Stimulated activated CD8-positive, alpha-beta memory T cell treated with anti-CD3 and anti-CD28 coated beads, Interleukin-12 subunit alpha, Interleukin-12 subunit beta, amount 100 ng/mL, for 24 hours (primary cell): ENCODE results near the gene C19orf81.
"Not testable (repeated sequence)": the region's sequence is repeated elsewhere in the genome, so short reads cannot be mapped to it uniquely, and the experiment has no call there.

ENCODE experiments used
- DNase-seq: peaks from one replicate; pipeline ENCODE4 v3.0.0-alpha.2; 2020; ENCODE audit errors: extremely low read depth

Gene C19orf81

DNA sequence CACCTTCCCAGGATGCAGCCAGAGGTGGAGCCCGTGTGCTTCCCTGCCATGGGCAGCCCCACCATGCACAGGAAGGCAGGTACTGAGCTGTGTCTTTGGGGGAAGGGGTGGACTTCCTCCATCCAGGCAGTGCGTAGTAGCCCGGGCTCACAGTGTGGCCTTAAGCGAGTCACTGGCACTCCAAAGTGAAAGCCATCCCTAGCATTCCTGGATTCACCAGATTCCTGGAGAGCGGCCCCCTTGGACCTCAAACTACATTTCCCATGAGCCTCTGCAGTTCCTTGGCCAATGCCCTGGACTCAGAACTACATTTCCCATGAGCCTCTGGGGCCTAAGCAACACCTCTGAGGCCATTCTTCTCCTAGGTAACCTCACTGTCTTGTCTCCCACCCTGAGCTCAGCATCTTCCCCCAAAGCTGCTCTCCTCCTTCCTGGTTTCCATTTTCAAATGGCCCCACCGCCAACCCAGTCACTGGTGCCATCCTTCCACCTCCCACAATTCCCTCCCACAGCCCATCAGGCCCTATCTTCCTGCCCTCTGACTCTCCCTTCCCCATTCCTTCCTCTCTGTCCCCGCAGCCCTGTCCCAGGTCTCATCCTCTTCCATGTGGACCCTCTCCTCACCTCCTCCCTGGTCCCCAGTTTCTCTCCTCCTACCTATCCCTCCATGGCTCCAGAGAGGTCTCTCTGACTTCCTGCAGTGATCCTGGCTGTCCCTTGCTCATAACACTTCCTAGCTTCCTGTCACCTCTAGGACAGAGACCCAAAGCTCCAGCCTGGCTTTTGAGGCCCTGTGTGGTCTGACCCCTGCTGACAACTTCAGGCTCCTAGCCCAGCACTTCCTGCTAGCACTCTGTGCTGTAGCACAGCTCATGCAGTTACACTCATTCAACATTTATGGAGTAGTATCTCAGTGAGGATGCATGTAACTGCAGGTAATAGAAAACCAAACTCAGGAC, at the start of gene C19orf81:
C19orf81 (plus strand) TSS at position 13 of the 959 bp plus-strand sequence; CDS start at position 13, 0 bp downstream.
- no peak for DNase-seq

DNA sequence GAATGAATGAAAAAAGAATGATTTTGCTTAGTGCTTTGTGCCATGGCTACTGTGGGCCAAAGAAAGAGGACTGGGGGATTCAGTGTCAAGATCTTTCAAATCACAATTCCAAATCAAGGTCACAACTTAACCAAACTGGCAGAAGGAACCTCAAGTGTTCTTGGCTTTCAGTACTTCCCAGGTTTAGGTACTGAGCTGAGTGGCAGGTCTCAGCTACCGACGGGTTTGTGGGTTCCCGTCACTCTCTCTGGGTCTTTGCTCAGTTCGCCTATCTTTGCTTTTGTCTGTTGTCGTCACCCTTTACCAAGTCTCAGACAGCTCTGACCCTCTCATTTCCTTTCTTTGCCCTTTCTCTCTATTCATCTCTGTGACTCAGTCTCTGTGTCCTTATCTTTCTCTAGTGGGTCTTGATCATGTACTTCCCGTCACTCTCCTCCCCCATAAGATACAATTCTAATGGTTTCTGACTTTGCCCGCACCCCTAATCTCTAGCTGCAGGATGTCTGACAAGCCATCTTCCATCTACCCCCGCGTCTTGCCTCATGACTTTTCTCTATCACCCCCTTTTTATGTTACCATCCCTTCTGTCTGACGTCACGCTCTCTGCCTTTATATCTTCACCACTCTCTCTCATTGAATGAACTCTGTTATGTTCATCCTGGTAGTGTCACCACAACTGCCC, 47.7 kb upstream of the C19orf81 start:
- no peak for DNase-seq

DNA sequence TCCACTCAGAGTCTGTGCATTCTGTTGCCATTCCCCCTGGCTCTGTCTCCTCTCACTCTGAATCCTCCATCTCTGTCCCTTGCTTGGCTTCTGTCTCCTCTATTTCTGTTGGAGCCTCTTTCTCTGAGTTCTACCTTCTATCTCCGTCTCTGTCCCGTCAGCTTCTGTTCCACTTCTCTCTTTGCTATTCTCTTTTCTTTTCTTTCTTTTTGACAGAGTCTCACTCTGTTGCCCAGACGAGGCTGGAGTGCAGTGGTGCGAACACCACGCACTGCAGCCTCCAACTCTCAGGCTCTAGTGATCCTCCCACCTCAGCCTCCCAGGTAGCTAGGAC, 47.2 kb upstream of the C19orf81 start:
- DNase-seq: no peak

DNA sequence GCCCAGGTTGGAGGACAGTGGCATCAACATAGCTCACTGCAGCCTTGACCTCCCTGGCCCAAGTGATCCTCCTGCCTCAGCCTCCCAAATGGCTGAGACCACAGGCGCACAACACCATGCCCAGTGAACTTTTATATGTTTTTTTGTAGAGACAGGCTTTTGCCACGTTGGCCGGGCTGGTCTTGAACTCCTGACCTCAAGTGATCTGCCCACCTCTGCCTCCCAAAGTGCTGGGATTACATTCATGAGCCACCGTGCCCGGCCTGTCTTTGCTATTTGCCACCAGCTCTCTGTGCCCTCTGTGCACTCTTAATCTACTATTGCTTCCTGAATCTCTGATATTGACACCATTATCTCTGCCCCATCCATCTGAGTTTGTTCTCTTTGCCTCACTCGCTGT, 46.7 kb upstream of the C19orf81 start:
- no peak for DNase-seq

DNA sequence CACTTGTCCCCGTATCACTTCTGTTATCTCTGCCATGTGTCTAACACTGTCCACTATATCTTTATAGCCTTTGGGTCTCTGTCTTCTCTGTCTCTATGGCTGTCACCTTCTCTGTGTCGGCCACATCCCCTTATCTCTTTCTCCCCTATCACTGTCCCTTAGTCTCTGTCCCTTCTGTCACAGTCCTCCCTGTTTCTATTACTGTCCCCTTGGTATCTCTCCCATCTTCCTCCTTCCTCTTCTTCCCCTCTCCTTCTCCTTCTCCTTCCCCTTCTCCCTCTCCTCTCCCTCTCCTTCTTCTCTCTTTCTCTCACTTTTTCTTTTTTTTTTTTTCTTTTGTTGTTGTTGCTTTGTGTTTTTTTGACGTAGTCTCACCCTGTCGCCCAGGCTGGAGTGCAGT, 46.3 kb upstream of the C19orf81 start:
- no peak for DNase-seq

DNA sequence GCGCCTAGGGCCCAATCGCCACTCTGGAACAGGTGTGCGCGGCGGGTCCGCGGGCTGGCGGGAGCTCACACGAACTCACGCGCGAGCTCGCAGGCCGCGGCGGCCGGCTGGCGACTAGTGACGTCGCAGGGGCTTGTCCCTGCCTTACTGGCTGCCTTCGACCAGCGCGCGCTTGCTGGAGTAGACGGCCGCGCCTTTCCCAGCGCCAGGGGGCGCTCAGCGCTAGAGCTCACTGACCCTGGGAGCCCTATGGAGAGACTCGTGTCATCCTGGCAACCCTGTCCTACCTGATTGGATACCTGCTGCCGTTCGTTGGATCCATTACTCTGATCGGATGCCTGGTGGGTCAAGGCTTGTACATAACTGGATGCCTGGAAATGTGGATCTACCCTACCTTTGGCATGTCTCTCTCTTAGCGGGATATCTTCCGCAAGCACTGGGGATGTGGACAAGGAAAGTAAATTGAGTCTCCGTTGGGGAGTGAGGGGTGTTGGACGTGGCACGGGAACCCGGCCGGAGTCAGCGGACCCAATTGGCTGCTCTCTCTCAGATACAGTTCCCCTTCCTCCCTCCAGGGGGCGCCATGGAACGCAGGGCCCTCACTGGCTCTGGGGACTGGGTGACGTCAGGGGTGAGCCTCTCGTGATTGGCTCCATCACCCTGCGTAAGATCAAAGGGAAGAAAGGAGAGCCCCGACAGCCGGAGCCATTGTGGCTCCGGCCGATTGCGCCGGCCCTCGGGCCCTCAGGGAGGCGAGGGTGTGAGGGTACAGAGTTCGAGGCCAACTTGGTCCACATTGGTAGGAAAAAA, 44.8 kb upstream of the C19orf81 start:
- not testable (repeated sequence) for DNase-seq

DNA sequence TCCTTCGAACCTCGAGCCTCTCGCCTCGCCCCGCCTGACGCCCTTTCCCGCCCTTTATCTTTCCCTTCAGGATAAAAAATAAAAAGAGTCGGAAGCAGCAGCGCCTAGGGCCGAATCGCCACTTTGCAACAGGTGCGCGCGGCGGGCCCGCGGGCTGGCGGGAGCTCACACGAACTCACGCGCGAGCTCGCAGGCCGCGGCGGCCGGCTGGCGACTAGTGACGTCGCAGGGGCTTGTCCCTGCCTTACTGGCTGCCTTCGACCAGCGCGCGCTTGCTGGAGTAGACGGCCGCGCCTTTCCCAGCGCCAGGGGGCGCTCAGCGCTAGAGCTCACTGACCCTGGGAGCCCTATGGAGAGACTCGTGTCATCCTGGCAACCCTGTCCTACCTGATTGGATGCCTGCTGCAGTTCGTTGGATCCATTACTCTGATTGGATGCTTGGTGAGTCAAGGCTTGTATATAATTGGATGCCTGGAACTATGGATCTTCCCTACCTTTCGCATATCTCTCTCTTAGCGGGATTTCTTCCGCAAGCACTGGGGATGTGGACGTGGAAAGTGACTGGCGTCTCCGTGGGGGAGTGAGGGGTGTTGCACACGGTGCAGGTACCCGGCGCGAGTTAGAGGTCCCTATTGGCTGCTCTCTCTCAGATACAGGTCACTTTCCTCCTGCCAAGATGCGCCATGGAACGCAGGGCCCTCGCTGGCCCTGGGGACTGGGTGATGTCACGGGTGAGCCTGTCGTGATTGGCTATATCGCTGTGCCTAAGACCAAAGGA, 43.0 kb upstream of the C19orf81 start:
- not testable (repeated sequence) for DNase-seq

DNA sequence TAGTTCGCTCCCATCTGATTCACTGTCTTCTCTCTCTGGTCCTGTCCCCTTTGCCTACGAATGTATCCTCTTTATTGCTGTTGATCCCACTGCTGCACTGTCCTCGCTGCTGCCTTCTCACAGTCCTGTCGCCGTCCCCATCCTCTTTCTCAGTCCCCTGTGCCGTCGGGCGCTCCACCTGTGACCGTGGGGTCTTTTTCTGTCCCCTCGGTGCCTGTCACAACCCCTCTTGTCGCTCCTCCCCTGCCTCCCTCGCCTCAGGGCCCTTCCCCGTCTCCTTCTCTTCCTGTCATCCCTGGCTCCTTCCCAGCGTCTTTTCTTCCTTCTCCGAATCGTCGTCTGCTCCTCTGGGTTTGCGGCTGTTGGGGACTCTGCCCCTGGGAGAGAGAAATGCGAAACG, 41.9 kb upstream of the C19orf81 start:
- no peak for DNase-seq

DNA sequence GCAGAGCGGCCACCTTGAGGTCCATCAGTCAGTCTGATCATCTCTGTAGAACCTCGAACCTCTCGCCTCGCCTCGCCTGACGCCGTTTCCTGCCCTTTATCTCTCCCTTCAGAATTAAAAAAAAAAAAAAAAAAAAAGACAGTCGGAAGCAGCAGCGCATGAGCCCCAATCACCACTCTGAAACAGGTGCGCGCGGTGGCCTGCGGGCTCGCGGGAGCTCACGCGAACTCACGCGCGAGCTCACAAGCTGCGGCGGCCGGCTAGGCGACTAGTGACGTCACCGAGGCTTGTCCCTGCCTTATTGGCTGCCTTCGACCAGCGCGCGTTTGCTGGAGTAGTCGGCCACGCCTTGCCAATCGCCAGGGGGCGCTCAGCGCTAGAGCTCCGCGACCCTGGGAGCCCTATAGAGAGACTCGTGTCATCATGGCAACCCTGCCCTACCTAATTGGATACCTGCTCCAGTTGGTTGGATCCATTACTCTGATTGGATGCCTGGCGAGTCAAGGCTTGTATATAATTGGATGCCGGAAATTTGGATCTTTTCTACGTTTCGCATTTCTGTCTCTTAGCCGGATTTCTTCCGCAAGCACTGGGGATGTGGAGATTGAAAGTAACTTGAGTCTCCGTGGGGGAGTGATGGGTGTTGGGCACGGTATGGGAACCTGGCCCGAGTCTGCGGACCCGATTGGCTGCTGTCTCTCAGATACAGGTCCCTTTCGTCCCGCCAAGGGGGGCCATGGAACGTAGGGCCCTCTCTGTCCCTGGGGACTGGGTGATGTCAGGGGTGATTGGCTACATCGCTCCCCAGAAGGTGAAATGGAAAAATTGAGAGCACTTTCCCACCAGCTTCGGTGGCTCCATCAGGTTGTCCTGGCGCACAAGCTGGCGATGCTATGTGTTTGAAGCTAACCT, 41.1 kb upstream of the C19orf81 start:
- peak; percentile 64 for DNase-seq

DNA sequence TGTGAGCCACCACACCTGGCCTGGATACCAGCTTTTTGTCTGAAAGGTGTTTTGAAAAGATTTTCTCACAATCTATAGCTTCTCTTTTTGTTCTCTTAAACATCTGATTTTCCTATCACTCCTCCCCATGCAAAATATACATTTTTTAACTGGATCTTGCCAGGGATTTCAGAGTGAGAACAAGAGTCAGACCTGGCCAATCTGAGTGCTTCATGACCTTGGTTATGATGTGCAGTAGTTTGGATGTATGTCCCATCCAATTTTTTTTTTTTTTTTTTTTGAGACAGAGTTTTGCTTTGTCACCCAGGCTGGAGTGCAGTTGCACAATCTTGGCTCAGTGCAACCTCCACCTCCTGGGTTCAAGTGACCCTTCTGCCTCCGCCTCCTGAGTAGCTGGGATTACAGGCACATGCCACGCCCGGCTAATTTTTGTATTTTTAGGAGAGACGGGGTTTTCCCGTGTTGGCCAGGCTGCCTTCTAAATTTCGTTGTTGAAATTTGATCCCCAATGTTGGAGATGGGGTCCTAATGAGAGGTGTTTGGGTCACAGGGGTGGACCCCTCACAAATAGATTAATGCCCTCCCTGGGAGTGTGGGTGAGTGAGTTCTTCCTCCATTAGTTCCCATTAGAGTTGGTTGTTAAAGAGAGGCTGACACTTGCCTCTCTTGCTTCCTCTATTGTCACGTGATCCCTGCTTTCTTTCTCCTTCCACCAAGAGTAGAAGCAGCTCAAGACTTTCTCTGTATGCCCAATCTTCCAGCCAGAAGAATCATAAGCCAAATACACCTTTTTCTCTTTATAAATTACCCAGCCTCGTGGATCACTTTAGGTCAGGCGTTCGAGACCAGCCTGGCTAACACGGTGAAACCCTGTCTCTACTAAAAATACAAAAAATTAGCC, 36.5 kb upstream of the C19orf81 start:
- DNase-seq: not testable (repeated sequence)

DNA sequence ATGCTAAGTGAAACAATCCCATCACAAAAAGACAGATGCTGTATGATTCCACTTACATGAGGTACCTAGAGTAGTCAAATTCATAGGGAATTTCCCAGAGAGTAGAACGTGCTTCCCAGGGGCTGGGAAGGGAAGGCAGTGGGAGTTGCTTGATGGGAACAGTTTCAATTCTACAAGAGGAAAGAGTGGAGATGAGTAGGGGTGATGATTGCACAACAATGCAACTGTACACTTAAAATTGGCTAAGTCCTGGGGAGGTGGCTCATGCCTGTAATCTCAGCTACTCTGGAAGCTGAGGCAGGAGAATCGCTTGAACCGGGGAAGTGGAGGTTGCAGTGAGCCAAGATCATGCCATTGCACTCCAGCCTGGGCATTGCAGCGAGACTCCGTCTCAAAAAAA, 30.9 kb upstream of the C19orf81 start:
- DNase-seq: not testable (repeated sequence)

DNA sequence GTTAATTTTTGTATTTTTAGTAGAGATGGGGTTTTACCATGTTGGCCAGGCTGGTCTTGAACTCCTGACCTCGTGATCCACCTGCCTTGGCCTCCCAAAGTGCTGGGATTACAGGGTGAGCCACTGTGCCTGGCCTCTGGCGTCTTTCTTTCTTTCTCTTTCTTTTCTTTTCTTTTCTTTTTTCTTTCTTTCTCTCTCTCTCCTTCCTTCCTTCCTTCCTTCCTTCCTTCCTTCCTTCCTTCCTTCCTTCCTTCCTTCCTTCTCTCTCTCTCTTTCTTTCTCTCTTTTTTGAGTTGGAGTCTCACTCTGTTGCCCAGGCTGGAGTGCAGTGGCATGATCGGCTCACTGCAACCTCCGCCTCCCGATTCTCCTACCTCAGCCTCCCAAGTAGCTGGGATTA, 30.1 kb upstream of the C19orf81 start:
- not testable (repeated sequence) for DNase-seq

DNA sequence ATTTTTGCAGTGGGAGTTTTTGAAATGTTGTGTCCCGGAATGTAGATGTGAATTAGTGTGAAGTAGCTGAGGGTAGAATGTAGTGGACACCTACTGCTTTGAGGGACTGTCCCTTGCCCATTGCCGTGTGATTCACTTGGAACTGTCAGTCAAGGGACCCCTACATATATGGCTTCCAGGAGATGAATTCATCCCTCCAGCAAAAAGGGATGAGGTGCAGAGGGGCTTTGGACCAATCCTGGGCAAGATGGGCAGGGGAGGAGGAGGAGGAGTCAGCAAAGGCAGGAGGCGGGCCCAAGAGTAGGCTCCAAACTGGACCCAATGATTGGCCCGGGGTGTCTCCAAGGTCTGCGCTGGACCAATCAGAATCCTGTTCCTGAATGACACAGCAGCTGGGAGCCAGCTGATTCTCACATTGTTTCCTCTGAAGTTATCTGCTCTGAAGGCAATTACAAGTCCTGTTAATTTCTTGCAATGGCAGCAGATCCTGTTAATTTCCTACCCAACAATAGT, 28.8 kb upstream of the C19orf81 start:
- DNase-seq: not testable (repeated sequence)

DNA sequence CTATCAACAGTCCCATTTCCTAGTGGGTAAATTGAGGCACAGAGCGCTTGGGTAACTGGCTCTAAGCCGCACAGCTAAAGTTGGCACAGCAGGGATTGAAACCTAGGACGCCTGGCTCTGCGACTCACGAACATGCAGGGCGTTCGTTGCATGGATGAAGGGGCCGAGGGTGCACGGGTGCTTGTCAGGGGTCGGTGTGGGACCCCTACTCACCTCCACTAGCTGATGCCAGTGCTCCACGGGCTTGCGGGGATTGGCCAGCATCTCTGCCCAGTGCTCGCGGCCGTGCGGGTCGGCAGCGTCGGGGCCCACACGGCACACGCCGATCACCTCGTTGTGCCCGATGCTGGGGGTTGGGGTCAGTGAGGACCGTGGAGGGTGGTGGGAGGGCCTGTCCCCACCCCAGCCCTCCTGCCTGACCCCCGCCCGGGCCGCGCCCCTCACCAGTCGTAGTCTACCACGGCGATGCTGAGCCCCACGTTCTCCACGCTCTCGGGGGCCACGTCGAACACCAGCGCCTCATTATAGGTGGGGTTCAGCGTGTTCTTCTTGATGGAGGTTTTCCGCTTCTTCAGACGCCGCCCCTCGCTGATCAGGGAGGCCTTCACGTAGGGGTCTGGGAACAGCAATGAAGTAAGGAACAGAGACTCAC, 24.2 kb upstream of the C19orf81 start:
- DNase-seq: no peak

DNA sequence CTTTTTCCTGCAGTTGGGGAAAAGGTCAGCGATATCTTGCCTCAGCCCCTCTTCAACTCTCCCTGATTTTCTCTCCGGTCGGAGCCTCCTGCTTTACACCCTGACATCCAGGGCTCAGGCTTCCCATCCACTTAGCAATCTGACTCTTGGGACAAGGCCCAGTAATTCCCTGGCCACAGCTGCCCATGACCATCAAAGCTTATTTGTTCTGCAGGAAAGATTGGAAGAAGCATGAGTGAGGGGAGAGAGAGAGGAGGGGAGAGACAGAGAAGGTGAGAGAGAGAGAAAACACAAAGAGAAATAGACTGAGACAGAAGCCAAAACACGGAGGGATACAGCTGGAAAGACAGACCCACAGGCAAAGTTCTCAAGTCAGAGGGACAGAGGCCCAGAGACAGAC, 23.2 kb upstream of the C19orf81 start:
- no peak for DNase-seq

DNA sequence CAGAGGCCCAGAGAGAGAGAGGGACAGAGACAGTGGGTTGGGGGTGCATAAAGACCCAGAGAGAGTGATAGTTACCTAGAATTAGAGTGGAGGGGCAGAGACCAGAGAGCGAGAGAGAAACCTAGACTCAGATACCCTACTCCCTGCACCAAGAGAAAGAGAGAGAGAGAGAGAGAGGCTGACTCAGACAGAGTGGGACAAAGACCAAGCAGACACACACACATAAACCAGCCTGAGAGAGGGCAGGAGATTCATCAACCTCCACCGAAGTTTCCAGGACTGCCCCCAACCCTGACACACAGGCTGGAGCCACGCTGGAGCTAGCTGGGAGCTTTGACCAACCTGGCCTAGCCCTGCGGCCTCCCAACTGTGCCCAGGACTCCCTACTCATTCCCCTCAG, 22.4 kb upstream of the C19orf81 start:
- no peak for DNase-seq

DNA sequence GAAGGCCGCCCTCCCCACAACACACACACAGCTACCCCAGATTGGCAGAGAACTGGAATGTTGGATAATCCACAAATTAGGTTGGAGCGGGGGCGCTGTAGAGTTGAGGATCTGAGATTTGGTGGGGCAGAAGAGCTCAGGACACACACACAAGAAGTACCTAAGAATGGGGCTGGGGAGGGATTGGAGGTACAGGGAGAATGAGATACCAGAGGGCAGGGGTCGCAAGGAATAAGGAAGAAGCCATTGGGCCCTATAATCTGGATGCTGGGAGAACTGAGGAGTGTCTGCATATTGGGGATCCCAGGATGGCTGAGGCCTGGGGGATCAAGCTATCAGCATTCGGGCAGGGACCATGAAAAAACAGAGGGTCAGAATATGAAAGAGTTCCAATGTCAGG, 21.1 kb upstream of the C19orf81 start:
- DNase-seq: no peak

DNA sequence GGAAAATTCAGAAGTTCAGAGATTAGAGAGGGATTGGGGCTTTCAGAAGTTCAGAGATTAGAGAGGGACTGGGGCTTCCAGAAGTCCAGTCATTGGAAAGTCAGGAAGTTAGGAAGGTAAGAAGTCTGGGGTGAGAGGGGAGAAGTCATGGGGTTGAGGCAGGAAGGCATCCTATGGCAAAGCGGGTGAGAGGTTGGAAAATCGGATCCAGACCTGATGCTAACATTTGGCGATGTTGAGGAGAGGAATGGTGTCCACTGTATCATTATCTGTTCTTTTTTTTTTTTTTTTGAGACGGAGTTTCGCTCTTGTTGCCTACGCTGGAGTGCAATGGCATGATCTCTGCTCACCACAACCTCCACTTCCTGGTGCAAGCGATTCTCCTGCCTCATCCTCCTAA, 20.7 kb upstream of the C19orf81 start:
- DNase-seq: no peak

DNA sequence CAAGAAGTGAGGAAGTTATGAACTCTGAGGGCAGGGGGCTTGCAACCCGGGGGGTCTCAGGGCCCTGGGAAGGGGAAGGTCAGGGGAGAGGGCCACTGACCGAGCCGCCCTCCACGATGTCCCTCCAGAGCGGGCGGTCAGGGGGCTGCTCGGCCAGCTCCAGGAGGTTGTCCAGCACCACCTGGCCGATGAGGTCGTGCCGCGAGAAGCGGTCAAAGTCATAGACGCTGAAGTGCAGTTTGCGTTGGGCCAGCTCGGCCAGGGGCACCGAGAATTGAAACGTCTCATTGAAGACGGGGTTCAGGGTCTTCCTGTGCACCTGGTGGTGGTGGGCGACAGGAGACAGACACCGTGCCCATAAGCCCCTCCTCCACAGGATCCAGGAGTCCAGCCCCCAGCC, 20.1 kb upstream of the C19orf81 start:
- DNase-seq: no peak
